Astrocyte of the cerebellum (primary cell): ENCODE data around the gene POLR1D.

Experiments used
- DNase-seq: peaks from one replicate; pipeline ENCODE4 v3.0.0-alpha.2; 2011; ENCODE audit warnings: low read depth
- H3K4me3 ChIP-seq: 2 replicates; pipeline ENCODE4 v1.5.1; 2011; ENCODE audit warnings: mild to moderate bottlenecking, low read depth, low read length, moderate library complexity
- CTCF ChIP-seq: IDR thresholded peaks from 2 replicates; pipeline ENCODE4 v1.5.1; 2012; ENCODE audit warnings: low read length, low read depth, moderate library complexity, mild to moderate bottlenecking; ENCODE audit errors: missing control alignments
- in situ Hi-C: cut with HindIII; loops from 2 replicates; pipeline ENCODE4 v1.10.0; 2017; ENCODE audit warnings: low sequenced_read_pairs

POLR1D gene

GRCh38 chr13:27587095-27587746 lies 34.5 kb upstream of the POLR1D start:
- DNase-seq = no peak
- no peak for TF ChIP-seq CTCF
- in situ Hi-C loops = no loop called here
- H3K4me3 ChIP-seq = no peak overlapping the region

GRCh38 chr13:27588405-27588804 lies 33.3 kb upstream of the POLR1D start:
- no peak for TF ChIP-seq CTCF
- DNase-seq = no peak
- in situ Hi-C loops = no loop called here
- H3K4me3 ChIP-seq = no peak overlapping the region

- H3K4me3 ChIP-seq = no peak overlapping the region
- TF ChIP-seq CTCF = no peak
- in situ Hi-C loops = no loop called here
- no peak for DNase-seq
These were observed 28.8 kb upstream of the POLR1D start for GRCh38 chr13:27592865-27593264.

- in situ Hi-C loops = no loop called here
- no peak overlapping the region for H3K4me3 ChIP-seq
- TF ChIP-seq CTCF = no peak
- no peak for DNase-seq
These were observed 28.4 kb upstream of the POLR1D start for GRCh38 chr13:27593267-27593666.

- no peak for DNase-seq
- H3K4me3 ChIP-seq = no peak overlapping the region
- in situ Hi-C loops = no loop called here
- TF ChIP-seq CTCF = no peak
These were observed 26.5 kb upstream of the POLR1D start for GRCh38 chr13:27595055-27595811.

- DNase-seq = no peak
These were observed 22.6 kb upstream of the POLR1D start for GRCh38 chr13:27599096-27599495.

More at GRCh38 chr13:27599096-27599495, 22.6 kb upstream of the POLR1D start:
- TF ChIP-seq CTCF = no peak
- H3K4me3 ChIP-seq = no peak overlapping the region
- in situ Hi-C loops = no loop called here
